Eye (tissue), 1 donor: ENCODE measurements around the gene UBE2E1.
"Not testable (repeated sequence)": the region's sequence is repeated elsewhere in the genome, so short reads cannot be mapped to it uniquely, and the experiment has no call there.

ENCODE experiments used
- DNase-seq: peaks from one replicate; pipeline ENCODE4 v3.0.0-alpha.2; 2015

The UBE2E1 gene

GRCh38 chr3:23884481-23884880 is 78.7 kb downstream of the UBE2E1 start:
- DNase-seq: no peak

- no peak for DNase-seq
Observed at GRCh38 chr3:23885210-23885609, 79.5 kb downstream of the UBE2E1 start.

GRCh38 chr3:23886311-23886710 is 80.6 kb downstream of the UBE2E1 start:
- no peak for DNase-seq

GRCh38 chr3:23888617-23889228 is 83.0 kb downstream of the UBE2E1 start:
- peak; percentile 63 for DNase-seq

- no peak for DNase-seq
Observed at GRCh38 chr3:23889386-23889785, 83.6 kb downstream of the UBE2E1 start.

GRCh38 chr3:23889950-23890349 is 84.2 kb downstream of the UBE2E1 start:
- DNase-seq: no peak

- DNase-seq: no peak
Observed at GRCh38 chr3:23894254-23895061, 88.7 kb downstream of the UBE2E1 start.

- DNase-seq: no peak
Observed at GRCh38 chr3:23895181-23895580, 89.4 kb downstream of the UBE2E1 start.

GRCh38 chr3:23900744-23901143 is 95.0 kb downstream of the UBE2E1 start:
- DNase-seq: no peak

- no peak for DNase-seq
Observed at GRCh38 chr3:23904545-23904944, 98.8 kb downstream of the UBE2E1 start.

GRCh38 chr3:23909341-23909740 is 103.6 kb downstream of the UBE2E1 start:
- DNase-seq: no peak

- no peak for DNase-seq
Observed at GRCh38 chr3:23911397-23911796, 105.6 kb downstream of the UBE2E1 start.

- DNase-seq: not testable (repeated sequence)
Observed at GRCh38 chr3:23912335-23912734, 106.6 kb downstream of the UBE2E1 start.

GRCh38 chr3:23913182-23913581 is 107.4 kb downstream of the UBE2E1 start:
- no peak for DNase-seq

GRCh38 chr3:23913873-23914743 is 108.4 kb downstream of the UBE2E1 start:
- DNase-seq: no peak

GRCh38 chr3:23915537-23916108 is 109.9 kb downstream of the UBE2E1 start:
- DNase-seq: peak; percentile 67

GRCh38 chr3:23916152-23916885 is 110.6 kb downstream of the UBE2E1 start:
- DNase-seq: no peak

- DNase-seq: peak; percentile 99
Observed at GRCh38 chr3:23916886-23917678, 111.3 kb downstream of the UBE2E1 start, which contains the start of the genes NKIRAS1 and RPL15. Gene NKIRAS1 (minus strand): TSS chr3:23916990. CDS start chr3:23910904, 6,086 bp downstream. Gene RPL15 (plus strand): TSS chr3:23917132. CDS start chr3:23917860, 728 bp downstream.

- DNase-seq: peak; percentile 90
Observed at GRCh38 chr3:23917679-23918303, 112.0 kb downstream of the UBE2E1 start.

- not testable (repeated sequence) for DNase-seq
Observed at GRCh38 chr3:23918331-23918730, 112.6 kb downstream of the UBE2E1 start.

- no peak for DNase-seq
Observed at GRCh38 chr3:23919628-23920027, 113.9 kb downstream of the UBE2E1 start.
